Mammary epithelial cell (primary cell): ENCODE results near the gene EXOC6B.

Experiments used
- EZH2 ChIP-seq: IDR thresholded peaks from 2 replicates; pipeline ENCODE4 v1.6.1; 2012; ENCODE audit warnings: low read length, inconsistent platforms, borderline replicate concordance
- TF ChIP-seq, protein P1 (sequence below), 2 donors: IDR thresholded peaks in 1 of 2; conservative IDR thresholded peaks in 1 of 2; 2 replicates each; pipeline ENCODE4 v1.5.1; 2011 to 2012; ENCODE audit warnings: inconsistent platforms in 2 of 2, low read length in 2 of 2, mild to moderate bottlenecking in 2 of 2, control low read depth in 1 of 2, low read depth in 1 of 2; ENCODE audit not compliant: insufficient read depth in 1 of 2; ENCODE audit errors: extremely low read depth in 1 of 2

DNA sequence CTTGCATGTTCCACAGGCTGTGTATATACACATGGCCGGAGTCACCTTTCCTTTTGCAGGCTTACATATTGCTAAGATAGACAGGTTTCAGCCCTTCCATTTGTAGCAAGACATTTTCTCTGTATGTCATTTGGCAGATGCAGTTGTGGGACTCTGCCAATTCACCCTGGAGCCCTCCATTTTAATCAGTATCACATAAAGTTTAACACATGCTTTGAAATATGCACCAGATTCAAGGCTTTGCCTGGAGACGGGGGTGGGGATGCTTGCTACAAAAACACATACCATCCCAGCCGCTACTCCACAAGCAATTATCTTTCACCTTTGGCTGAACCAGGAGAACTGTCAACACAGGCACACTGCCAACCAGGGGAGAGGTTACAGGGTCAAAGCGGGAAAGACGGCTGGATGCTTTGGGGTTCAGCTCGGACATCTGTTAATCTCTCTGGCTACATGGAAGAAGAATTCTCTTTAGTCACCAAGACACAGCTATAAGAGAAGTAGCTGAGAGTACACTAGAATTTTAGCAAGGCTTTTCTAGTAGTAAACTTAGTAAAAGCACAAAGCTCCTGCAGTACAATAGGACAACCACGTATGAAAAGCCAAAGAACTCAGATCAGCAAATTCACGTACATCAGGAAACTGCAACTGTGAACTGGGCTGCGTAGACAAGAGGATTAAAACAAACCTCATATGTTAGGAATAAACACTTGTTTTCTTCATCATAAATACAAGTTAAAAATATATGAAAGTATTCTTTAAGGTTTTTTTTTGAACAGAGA lies 130.9 kb downstream of the EXOC6B start:
- TF ChIP-seq, protein P1, sequence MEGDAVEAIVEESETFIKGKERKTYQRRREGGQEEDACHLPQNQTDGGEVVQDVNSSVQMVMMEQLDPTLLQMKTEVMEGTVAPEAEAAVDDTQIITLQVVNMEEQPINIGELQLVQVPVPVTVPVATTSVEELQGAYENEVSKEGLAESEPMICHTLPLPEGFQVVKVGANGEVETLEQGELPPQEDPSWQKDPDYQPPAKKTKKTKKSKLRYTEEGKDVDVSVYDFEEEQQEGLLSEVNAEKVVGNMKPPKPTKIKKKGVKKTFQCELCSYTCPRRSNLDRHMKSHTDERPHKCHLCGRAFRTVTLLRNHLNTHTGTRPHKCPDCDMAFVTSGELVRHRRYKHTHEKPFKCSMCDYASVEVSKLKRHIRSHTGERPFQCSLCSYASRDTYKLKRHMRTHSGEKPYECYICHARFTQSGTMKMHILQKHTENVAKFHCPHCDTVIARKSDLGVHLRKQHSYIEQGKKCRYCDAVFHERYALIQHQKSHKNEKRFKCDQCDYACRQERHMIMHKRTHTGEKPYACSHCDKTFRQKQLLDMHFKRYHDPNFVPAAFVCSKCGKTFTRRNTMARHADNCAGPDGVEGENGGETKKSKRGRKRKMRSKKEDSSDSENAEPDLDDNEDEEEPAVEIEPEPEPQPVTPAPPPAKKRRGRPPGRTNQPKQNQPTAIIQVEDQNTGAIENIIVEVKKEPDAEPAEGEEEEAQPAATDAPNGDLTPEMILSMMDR (conservative IDR thresholded peaks at IDR 0.05 in 1 of 2, IDR thresholded peaks at IDR 0.05 in 1 of 2; ENCODE audit: extremely low read depth in 1 of 2, insufficient read depth in 1 of 2, low read depth in 1 of 2, low read length in 2 of 2): no peak
- TF ChIP-seq EZH2: no peak
